Raji (cell line): ENCODE data around the gene CALCOCO2.

Experiments used
- POLR2A ChIP-seq: IDR thresholded peaks from 2 replicates; pipeline ENCODE4 v1.6.1; 2011; ENCODE audit warnings: low read depth, low read length, control low read depth; ENCODE audit not compliant: insufficient read depth

Gene CALCOCO2

GRCh38 chr17:48856122-48856821 lies 25.4 kb downstream of the CALCOCO2 start:
- no peak for TF ChIP-seq POLR2A

- no peak for TF ChIP-seq POLR2A
These were observed 29.2 kb downstream of the CALCOCO2 start for GRCh38 chr17:48860034-48860433.

GRCh38 chr17:48860456-48860855 lies 29.6 kb downstream of the CALCOCO2 start:
- TF ChIP-seq POLR2A = no peak

- TF ChIP-seq POLR2A = no peak
These were observed 38.2 kb downstream of the CALCOCO2 start for GRCh38 chr17:48868916-48869500.

GRCh38 chr17:48869821-48870318 lies 39.0 kb downstream of the CALCOCO2 start:
- TF ChIP-seq POLR2A = no peak

- no peak for TF ChIP-seq POLR2A
These were observed 40.3 kb downstream of the CALCOCO2 start for GRCh38 chr17:48871035-48871550.

GRCh38 chr17:48871551-48872351 lies 40.9 kb downstream of the CALCOCO2 start:
- TF ChIP-seq POLR2A = no peak

DNA sequence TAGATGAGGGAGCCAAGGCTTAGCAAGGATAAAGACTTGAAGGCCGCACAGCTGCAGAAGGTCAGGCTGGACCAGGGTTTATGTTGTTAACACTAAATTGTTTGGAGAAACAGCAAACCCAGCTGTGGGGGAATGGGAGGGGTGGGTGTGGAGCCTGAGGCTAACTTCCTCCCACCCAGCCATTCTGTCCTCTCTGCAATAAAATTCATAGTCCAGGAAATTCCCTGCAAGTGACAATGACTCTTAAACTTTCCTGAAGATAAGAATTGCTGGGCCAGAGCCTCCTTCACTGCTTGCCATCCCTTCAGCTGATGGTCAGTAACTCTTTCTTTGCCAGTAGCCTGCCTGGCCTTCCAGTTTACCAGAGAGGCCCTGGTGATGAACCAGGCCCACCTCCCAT lies 42.4 kb downstream of the CALCOCO2 start:
- TF ChIP-seq POLR2A = no peak

DNA sequence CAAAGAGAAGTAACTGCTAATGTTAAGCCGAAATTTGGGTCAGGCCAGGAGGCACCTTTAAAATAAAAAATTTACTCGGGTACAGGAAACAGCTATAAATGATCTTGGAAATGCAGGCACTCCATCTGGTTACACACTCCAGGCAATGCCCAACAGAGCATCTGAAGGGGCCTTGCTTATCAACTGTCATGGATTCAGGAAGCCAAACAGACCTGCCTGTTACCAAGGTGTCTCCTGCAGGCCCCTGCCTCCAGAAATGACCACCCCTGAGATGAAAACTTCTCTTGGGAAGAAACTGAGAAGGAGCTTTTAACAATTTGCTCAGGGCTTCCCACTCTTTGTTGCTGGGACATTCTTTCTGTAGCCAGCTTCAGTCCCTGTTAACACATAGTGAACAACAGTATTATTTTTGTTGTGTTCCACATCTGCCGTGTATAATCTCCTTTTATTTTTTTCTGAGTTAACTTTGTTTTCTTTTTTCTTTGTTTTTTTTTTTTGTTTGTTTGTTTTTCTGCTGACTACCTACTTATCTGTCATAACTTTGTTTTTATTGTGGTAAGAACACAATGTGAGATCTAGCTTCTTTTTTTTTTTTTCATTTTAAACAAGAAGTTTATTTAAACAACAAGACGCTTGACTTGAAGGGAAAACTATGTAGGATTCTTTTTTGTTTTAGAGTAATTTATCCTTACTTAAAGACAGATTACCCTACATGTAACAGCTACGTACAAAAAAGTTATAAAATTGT lies 43.0 kb downstream of the CALCOCO2 start:
- TF ChIP-seq POLR2A = no peak

- no peak for TF ChIP-seq POLR2A
These were observed 48.4 kb downstream of the CALCOCO2 start for GRCh38 chr17:48878920-48879898.

DNA sequence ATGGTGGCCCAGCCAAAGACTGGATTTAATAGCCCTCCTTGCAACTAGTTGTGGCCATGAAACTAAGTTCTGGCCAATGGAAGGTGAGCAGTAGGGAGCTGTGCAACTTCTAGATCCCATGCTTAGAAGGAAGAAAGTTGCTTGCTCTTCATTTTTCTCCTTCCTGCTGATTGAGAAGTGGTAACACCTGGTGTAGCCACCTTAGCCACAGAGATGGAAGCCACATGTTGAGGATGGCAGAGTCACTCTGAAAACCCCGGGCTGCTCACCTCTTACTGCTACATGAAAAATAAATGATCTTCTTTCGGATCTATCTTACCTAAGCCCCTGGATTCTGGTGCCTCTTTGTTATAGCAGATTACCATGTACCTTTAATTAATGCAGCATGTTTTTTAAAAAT lies 51.4 kb downstream of the CALCOCO2 start:
- no peak for TF ChIP-seq POLR2A

- TF ChIP-seq POLR2A = no peak
These were observed 52.3 kb downstream of the CALCOCO2 start for GRCh38 chr17:48883171-48883570.

GRCh38 chr17:48890086-48890485 lies 59.3 kb downstream of the CALCOCO2 start:
- no peak for TF ChIP-seq POLR2A
